Osteoblast (primary cell): ENCODE measurements around the gene PNPLA2. TPM values are rescaled to one million over a fixed set of nuclear protein-coding genes. Genes with fewer than 3 reads are reported as not detected.
A peak's percentile ranks its signal among the peaks of the same experiment; 100 is the strongest.

Experiments used
- DNase-seq: peaks from one replicate; pipeline ENCODE4 v3.0.0; 2011; ENCODE audit warnings: low spot score, mixed read lengths; ENCODE audit not compliant: insufficient read length; ENCODE audit errors: missing footprints
- H2AFZ ChIP-seq: 2 replicates; pipeline ENCODE4 v1.6.0; 2011; ENCODE audit warnings: mild to moderate bottlenecking, low read length
- H3K27ac ChIP-seq: 2 replicates; pipeline ENCODE4 v1.5.1; 2011; ENCODE audit warnings: mild to moderate bottlenecking, low read depth, low read length, moderate library complexity
- H3K27me3 ChIP-seq: 2 replicates; pipeline ENCODE4 v1.6.0; 2012; ENCODE audit warnings: mild to moderate bottlenecking, control low read depth, inconsistent platforms, low read length, moderate library complexity; ENCODE audit not compliant: insufficient read depth
- H3K36me3 ChIP-seq: 2 replicates; pipeline ENCODE4 v1.5.1; 2011; ENCODE audit warnings: mild to moderate bottlenecking, low read length, control low read depth, moderate library complexity; ENCODE audit not compliant: insufficient read depth
- H3K4me1 ChIP-seq: 2 replicates; pipeline ENCODE4 v1.5.1; 2011; ENCODE audit warnings: mild to moderate bottlenecking, low read length, control low read depth, moderate library complexity; ENCODE audit not compliant: insufficient read depth
- H3K4me2 ChIP-seq: 2 replicates; pipeline ENCODE4 v1.6.0; 2011; ENCODE audit warnings: mild to moderate bottlenecking, low read length; ENCODE audit not compliant: insufficient read depth
- H3K4me3 ChIP-seq: fragments of 200-600 bp; sonication (generic); 3 replicates; pipeline ENCODE4 v1.5.1; 2012; ENCODE audit warnings: mild to moderate bottlenecking, low read length, inconsistent platforms; ENCODE audit not compliant: insufficient read depth
- H3K79me2 ChIP-seq: 2 replicates; pipeline ENCODE4 v1.6.0; 2012; ENCODE audit warnings: mild to moderate bottlenecking, low read length, control low read depth, inconsistent platforms; ENCODE audit not compliant: insufficient read depth
- H3K9me3 ChIP-seq: 2 replicates; pipeline ENCODE4 v1.5.1; 2011; ENCODE audit warnings: low read depth, low read length, control low read depth
- H4K20me1 ChIP-seq: 2 replicates; pipeline ENCODE4 v1.6.0; 2012; ENCODE audit warnings: mild to moderate bottlenecking, low read length, control low read depth; ENCODE audit not compliant: insufficient read depth
- CTCF ChIP-seq: IDR thresholded peaks from 2 replicates; pipeline ENCODE4 v1.5.1; 2011; ENCODE audit warnings: mild to moderate bottlenecking, low read depth, low read length, moderate library complexity; ENCODE audit errors: extremely low read depth
- total RNA-seq: library from RNA; depleted of rRNA; stranded (reverse); fragments of >200 nt; gene quantifications from 2 replicates; pipeline ENCODE4 v1.2.3, GENCODE V29; 2012

The PNPLA2 gene
- total RNA-seq, 1 donor, result 32.6 TPM

- Histone ChIP-seq H3K36me3 (peaks cover 15% of the 10 kb centered on the region), H3K27ac (no peak overlapping the region), H2AFZ (no peak overlapping the region), H3K4me2 (no peak overlapping the region), H3K79me2 (no peaks in the 10 kb centered on the region), H3K9me3 (no peaks in the 10 kb centered on the region), H3K4me3 (no peak overlapping the region), H4K20me1 (peaks cover 26% of the 10 kb centered on the region), H3K4me1 (peaks cover 2% of the 10 kb centered on the region), H3K27me3 (no peaks in the 10 kb centered on the region)
- TF ChIP-seq CTCF, result no peak
- DNase-seq, result no peak
Observed at GRCh38 chr11:868802-869201, 50.1 kb downstream of the PNPLA2 start.

GRCh38 chr11:869399-870126 lies 50.8 kb downstream of the PNPLA2 start:
- no peak for TF ChIP-seq CTCF
- H3K4me1 ChIP-seq, result peaks cover 2% of the 10 kb centered on the region
- H3K36me3 ChIP-seq, result peaks cover 15% of the 10 kb centered on the region
- peaks cover 26% of the 10 kb centered on the region for H4K20me1 ChIP-seq
- H2AFZ ChIP-seq, result no peak overlapping the region
- no peaks in the 10 kb centered on the region for H3K27me3 ChIP-seq
- H3K27ac ChIP-seq, result no peak overlapping the region
- no peak overlapping the region for H3K4me2 ChIP-seq
- H3K79me2 ChIP-seq, result no peaks in the 10 kb centered on the region
- no peak overlapping the region for H3K4me3 ChIP-seq
- no peaks in the 10 kb centered on the region for H3K9me3 ChIP-seq
- no peak for DNase-seq

GRCh38 chr11:870127-870413 lies 51.4 kb downstream of the PNPLA2 start:
- H3K27me3 ChIP-seq, result no peaks in the 10 kb centered on the region
- H3K79me2 ChIP-seq, result no peaks in the 10 kb centered on the region
- no peak overlapping the region for H3K4me3 ChIP-seq
- H3K4me1 ChIP-seq, result peaks cover 2% of the 10 kb centered on the region
- no peak overlapping the region for H3K4me2 ChIP-seq
- no peaks in the 10 kb centered on the region for H3K9me3 ChIP-seq
- peak; percentile 94 for DNase-seq
- peaks cover 15% of the 10 kb centered on the region for H3K36me3 ChIP-seq
- peaks cover 26% of the 10 kb centered on the region for H4K20me1 ChIP-seq
- H3K27ac ChIP-seq, result no peak overlapping the region
- no peak overlapping the region for H2AFZ ChIP-seq
- no peak for TF ChIP-seq CTCF

- Histone ChIP-seq H3K4me3 (no peak overlapping the region), H3K4me1 (peaks cover 2% of the 10 kb centered on the region), H3K9me3 (no peaks in the 10 kb centered on the region), H3K4me2 (no peak overlapping the region), H3K36me3 (peaks cover 14% of the 10 kb centered on the region), H2AFZ (no peak overlapping the region), H3K27me3 (no peaks in the 10 kb centered on the region), H3K79me2 (no peaks in the 10 kb centered on the region), H3K27ac (no peak overlapping the region), H4K20me1 (peaks cover 26% of the 10 kb centered on the region)
- no peak for TF ChIP-seq CTCF
- DNase-seq, result no peak
Observed at GRCh38 chr11:870418-870817, 51.7 kb downstream of the PNPLA2 start.
